Caco-2 (cell line): ENCODE measurements around the gene DDT. TPM values are rescaled to one million over a fixed set of nuclear protein-coding genes. Genes with fewer than 3 reads are reported as not detected.
"Not testable (repeated sequence)": the region's sequence is repeated elsewhere in the genome, so short reads cannot be mapped to it uniquely, and the experiment has no call there.

ENCODE experiments used
- BruUV-seq: library from RNA; stranded (reverse); fragments of 400-500 nt; replicated peaks from 2 replicates; lab custom pipeline; 2021; lab: Mats Ljungman, UMichigan
- CTCF ChIA-PET: fragments of 300-600 bp; sonication (Branson Sonifier 250); formaldehyde crosslinking; loops from one replicate; lab custom pipeline; 2022; ENCODE audit warnings: antibody characterized with exemption; lab: Charles Lee
- POLR2A ChIA-PET: fragments of 300-600 bp; sonication (Branson Sonifier 250); formaldehyde crosslinking; loops from one replicate; lab custom pipeline; 2022; ENCODE audit warnings: antibody characterized with exemption; lab: Charles Lee
- DNase-seq, 2 experiments: peaks; one replicate each; pipeline versions ENCODE4 v3.0.0 to v3.0.0-alpha.2; 2020 to 2022
- H3K27me3 ChIP-seq: replicated peaks from 2 replicates; pipeline ENCODE4 v1.6.0; 2011; ENCODE audit warnings: low read length; ENCODE audit not compliant: control insufficient read depth, insufficient read depth
- H3K36me3 ChIP-seq: 2 replicates; pipeline ENCODE4 v1.5.1; 2011; ENCODE audit warnings: low read length; ENCODE audit not compliant: control insufficient read depth, insufficient read depth
- H3K4me1 ChIP-seq: fragments of 250-450 bp; sonication (Bioruptor Pico); 2 replicates; pipeline ENCODE4 v1.5.1; 2020; ENCODE audit warnings: mild to moderate bottlenecking
- H3K4me3 ChIP-seq: 2 replicates; pipeline ENCODE4 v1.5.1; 2011; ENCODE audit warnings: low read depth, mild to moderate bottlenecking, control low read depth, low read length
- H3K9me3 ChIP-seq: fragments of 250-450 bp; sonication (Bioruptor Pico); 2 replicates; pipeline ENCODE4 v1.5.1; 2020; ENCODE audit warnings: mild to moderate bottlenecking, moderate library complexity
- H3K27ac Mint-ChIP-seq: one replicate; pipeline ENCODE4 v1.8.0; 2022; ENCODE audit warnings: mixed read lengths; ENCODE audit not compliant: unreplicated experiment
- H3K27me3 Mint-ChIP-seq: one replicate; pipeline ENCODE4 v1.8.0; 2022; ENCODE audit warnings: mixed read lengths; ENCODE audit not compliant: insufficient read depth, unreplicated experiment
- H3K36me3 Mint-ChIP-seq: one replicate; pipeline ENCODE4 v1.8.0; 2022; ENCODE audit warnings: mild to moderate bottlenecking, mixed read lengths; ENCODE audit not compliant: insufficient read depth, unreplicated experiment
- H3K4me1 Mint-ChIP-seq: one replicate; pipeline ENCODE4 v1.8.0; 2022; ENCODE audit warnings: low read depth, mixed read lengths; ENCODE audit not compliant: unreplicated experiment
- H3K4me3 Mint-ChIP-seq: one replicate; pipeline ENCODE4 v1.8.0; 2022; ENCODE audit warnings: mild to moderate bottlenecking, moderate library complexity, mixed read lengths; ENCODE audit not compliant: unreplicated experiment
- H3K9me3 Mint-ChIP-seq: one replicate; pipeline ENCODE4 v1.8.0; 2022; ENCODE audit warnings: mixed read lengths; ENCODE audit not compliant: unreplicated experiment
- intact Hi-C: fragments of 100-400 bp; cut with micrococcal nuclease; formaldehyde crosslinking; loops from one replicate; pipeline ENCODE4 v1.10.0; 2022; ENCODE audit not compliant: unreplicated experiment
- total RNA-seq: library from RNA; stranded (reverse); gene quantifications from 2 replicates; pipeline ENCODE4 v1.2.3, GENCODE V29; 2022
- TF ChIP-seq, protein P1 (sequence below), 2 experiments: fragments of 200-600 bp in 1 of 2; IDR thresholded peaks; 1 replicate in 1 of 2; 2 replicates in 1 of 2; pipeline versions ENCODE4 v1.5.1 to v1.8.0; 2011 to 2022; ENCODE audit warnings: antibody characterized with exemption in 1 of 2, control low read depth in 1 of 2, inconsistent platforms in 1 of 2, low read depth in 1 of 2, low read length in 1 of 2, mild to moderate bottlenecking in 1 of 2, moderate library complexity in 1 of 2; ENCODE audit not compliant: insufficient read depth in 1 of 2, severe bottlenecking in 1 of 2, unreplicated experiment in 1 of 2

The DDT gene
- total RNA-seq, 1 experiment from 2014 or later, result 123 TPM

- ChIA-PET CTCF (no interaction called here), POLR2A (interaction anchor here (0.8 kb wide), 1 partner anchor 13 kb away, joined by 3 read pairs; no protein-coding TSS in a partner anchor)
- H3K4me1 ChIP-seq, result no peaks in the 10 kb centered on the region; the same call in 1 of the 2 replicates
- peaks cover 15% of the 10 kb centered on the region; the same call in 1 of the 2 replicates for H3K9me3 ChIP-seq
- Mint-ChIP-seq H3K9me3 (peaks cover 12% of the 10 kb centered on the region), H3K27me3 (no peaks in the 10 kb centered on the region), H3K4me1 (peaks cover 7% of the 10 kb centered on the region), H3K36me3 (no peaks in the 10 kb centered on the region), H3K4me3 (no peak overlapping the region), H3K27ac (no peak overlapping the region)
- no peaks in the 10 kb centered on the region for H3K36me3 ChIP-seq
- DNase-seq, result no peak
- no TSS peak for BruUV-seq
- intact Hi-C loops, result no loop called here
- no peaks in the 10 kb centered on the region for H3K27me3 ChIP-seq
- TF ChIP-seq, protein P1, sequence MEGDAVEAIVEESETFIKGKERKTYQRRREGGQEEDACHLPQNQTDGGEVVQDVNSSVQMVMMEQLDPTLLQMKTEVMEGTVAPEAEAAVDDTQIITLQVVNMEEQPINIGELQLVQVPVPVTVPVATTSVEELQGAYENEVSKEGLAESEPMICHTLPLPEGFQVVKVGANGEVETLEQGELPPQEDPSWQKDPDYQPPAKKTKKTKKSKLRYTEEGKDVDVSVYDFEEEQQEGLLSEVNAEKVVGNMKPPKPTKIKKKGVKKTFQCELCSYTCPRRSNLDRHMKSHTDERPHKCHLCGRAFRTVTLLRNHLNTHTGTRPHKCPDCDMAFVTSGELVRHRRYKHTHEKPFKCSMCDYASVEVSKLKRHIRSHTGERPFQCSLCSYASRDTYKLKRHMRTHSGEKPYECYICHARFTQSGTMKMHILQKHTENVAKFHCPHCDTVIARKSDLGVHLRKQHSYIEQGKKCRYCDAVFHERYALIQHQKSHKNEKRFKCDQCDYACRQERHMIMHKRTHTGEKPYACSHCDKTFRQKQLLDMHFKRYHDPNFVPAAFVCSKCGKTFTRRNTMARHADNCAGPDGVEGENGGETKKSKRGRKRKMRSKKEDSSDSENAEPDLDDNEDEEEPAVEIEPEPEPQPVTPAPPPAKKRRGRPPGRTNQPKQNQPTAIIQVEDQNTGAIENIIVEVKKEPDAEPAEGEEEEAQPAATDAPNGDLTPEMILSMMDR (IDR thresholded peaks at IDR 0.05; ENCODE audit: insufficient read depth in 1 of 2, low read depth in 1 of 2, low read length in 1 of 2, severe bottlenecking in 1 of 2, unreplicated experiment in 1 of 2), result no peak
- H3K4me3 ChIP-seq, result no peak overlapping the region
These were observed 47.7 kb downstream of the DDT start for GRCh38 chr22:23926561-23926960.

- no TSS peak for BruUV-seq
- no peaks in the 10 kb centered on the region for H3K27me3 ChIP-seq
- TF ChIP-seq, protein P1 (IDR thresholded peaks at IDR 0.05; ENCODE audit: insufficient read depth in 1 of 2, low read depth in 1 of 2, low read length in 1 of 2, severe bottlenecking in 1 of 2, unreplicated experiment in 1 of 2), result no peak
- CTCF ChIA-PET, result no interaction called here
- Mint-ChIP-seq H3K36me3 (no peaks in the 10 kb centered on the region), H3K4me1 (peaks cover 7% of the 10 kb centered on the region), H3K4me3 (no peak overlapping the region), H3K27ac (no peak overlapping the region), H3K9me3 (peaks cover 1% of the 10 kb centered on the region), H3K27me3 (no peaks in the 10 kb centered on the region)
- intact Hi-C loops, result no loop called here
- peaks cover 1% of the 10 kb centered on the region for H3K4me1 ChIP-seq
- H3K9me3 ChIP-seq, result peaks cover 7% of the 10 kb centered on the region; the same call in 1 of the 2 replicates
- POLR2A ChIA-PET, result interaction anchor here (0.6 kb wide), 1 partner anchor 8 kb away, joined by 3 read pairs; no protein-coding TSS in a partner anchor
- DNase-seq, result no peak
- no peaks in the 10 kb centered on the region for H3K36me3 ChIP-seq
- H3K4me3 ChIP-seq, result no peak overlapping the region
These were observed 49.1 kb downstream of the DDT start for GRCh38 chr22:23925020-23925606.

GRCh38 chr22:23922921-23923320, 51.3 kb downstream of the DDT start:
- ChIA-PET CTCF (no interaction called here), POLR2A (no interaction called here)
- H3K36me3 ChIP-seq, result no peaks in the 10 kb centered on the region
- no peaks in the 10 kb centered on the region for H3K9me3 Mint-ChIP-seq
- intact Hi-C loops, result no loop called here
- H3K9me3 ChIP-seq, result peaks cover 7% of the 10 kb centered on the region; the same call in 1 of the 2 replicates
- no TSS peak for BruUV-seq
- H3K27me3 ChIP-seq, result no peaks in the 10 kb centered on the region
- peaks cover 7% of the 10 kb centered on the region for H3K4me1 ChIP-seq
- no peak overlapping the region for H3K4me3 Mint-ChIP-seq
- no peaks in the 10 kb centered on the region for H3K27me3 Mint-ChIP-seq
- H3K36me3 Mint-ChIP-seq, result peaks cover 5% of the 10 kb centered on the region
- H3K4me3 ChIP-seq, result no peak overlapping the region
- H3K4me1 Mint-ChIP-seq, result peaks cover 7% of the 10 kb centered on the region
- TF ChIP-seq, protein P1 (IDR thresholded peaks at IDR 0.05; ENCODE audit: insufficient read depth in 1 of 2, low read depth in 1 of 2, low read length in 1 of 2, severe bottlenecking in 1 of 2, unreplicated experiment in 1 of 2), result no peak
- DNase-seq, result no peak
- no peak overlapping the region for H3K27ac Mint-ChIP-seq

DNA sequence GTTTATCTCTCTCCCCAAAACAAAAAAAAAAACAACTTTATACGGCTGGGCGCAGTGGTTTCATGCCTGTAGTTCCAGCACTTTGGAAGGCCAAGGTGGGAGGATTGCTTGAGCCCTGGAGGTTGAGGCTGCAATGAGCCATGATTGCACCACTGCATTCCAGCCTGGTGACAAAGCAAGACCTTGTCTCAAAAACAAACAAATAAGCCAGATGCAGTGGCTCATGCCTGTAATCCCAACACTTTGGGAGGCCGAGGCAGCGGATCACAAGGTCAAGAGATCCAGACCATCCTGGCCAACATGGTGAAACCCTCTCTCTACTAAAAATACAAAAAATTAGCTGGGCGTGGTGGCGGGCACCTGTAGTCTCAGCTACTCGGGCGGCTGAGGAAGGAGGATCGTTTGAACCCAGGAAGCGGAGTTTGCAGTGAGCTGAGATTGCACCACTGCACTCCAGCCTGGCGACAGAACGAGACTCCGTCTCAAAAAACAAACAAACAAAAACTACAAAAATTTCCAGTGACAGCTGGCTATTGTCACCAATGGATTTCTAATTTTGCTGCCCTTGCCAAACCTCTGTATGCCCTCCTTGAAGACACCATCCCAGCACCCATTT, 52.5 kb downstream of the DDT start:
- H3K27me3 Mint-ChIP-seq, H3K27ac Mint-ChIP-seq, H3K9me3 Mint-ChIP-seq, H3K4me3 ChIP-seq, H3K4me1 ChIP-seq, H3K36me3 ChIP-seq, BruUV-seq, POLR2A ChIA-PET, H3K9me3 ChIP-seq, H3K4me3 Mint-ChIP-seq, H3K27me3 ChIP-seq, H3K36me3 Mint-ChIP-seq, H3K4me1 Mint-ChIP-seq, intact Hi-C loops: not testable (repeated sequence)
- DNase-seq, result peak in 1 of 2 experiments; percentile 34
- CTCF ChIA-PET, result interaction anchor here (2.4 kb wide), 1 partner anchor 28 kb away, joined by 26 read pairs; the partner anchor contains the start of gene MIF
